H1 (cell line): ENCODE data around the gene DHCR24.

Experiments used
- ATF3 ChIP-seq: IDR thresholded peaks from 2 replicates; pipeline ENCODE4 v1.6.1; 2011; ENCODE audit warnings: low read depth, mild to moderate bottlenecking, low read length; ENCODE audit not compliant: insufficient read depth
- CEBPB ChIP-seq: IDR thresholded peaks from 2 replicates; pipeline ENCODE4 v1.6.1; 2012; ENCODE audit warnings: low read depth, low read length
- CREB1 ChIP-seq: IDR thresholded peaks from 2 replicates; pipeline ENCODE4 v1.6.1; 2012; ENCODE audit warnings: inconsistent platforms
- CTCF ChIP-seq, 3 experiments: IDR thresholded peaks; 1 replicate in 2 of 3; 2 replicates in 1 of 3; pipeline versions ENCODE4 v1.5.1 to v1.6.1; 2011; ENCODE audit warnings: low read length in 3 of 3, mild to moderate bottlenecking in 3 of 3, inconsistent platforms in 2 of 3, low read depth in 1 of 3, moderate library complexity in 1 of 3; ENCODE audit not compliant: insufficient read depth in 1 of 3; ENCODE audit errors: control extremely low read depth in 1 of 3
- MAFK ChIP-seq: IDR thresholded peaks from 2 replicates; pipeline ENCODE4 v1.6.1; 2012; ENCODE audit warnings: low read depth, mild to moderate bottlenecking, improper control_type of control experiment, low read length
- POLR2A ChIP-seq, 2 experiments: IDR thresholded peaks; 1 replicate in 1 of 2; 2 replicates in 1 of 2; pipeline ENCODE4 v1.6.1; 2011; ENCODE audit warnings: low read depth in 2 of 2, low read length in 2 of 2, mild to moderate bottlenecking in 2 of 2; ENCODE audit errors: control extremely low read depth in 1 of 2
- POLR2AphosphoS5 ChIP-seq: IDR thresholded peaks from 2 replicates; pipeline ENCODE4 v1.6.1; 2011; ENCODE audit warnings: low read depth, low read length
- RXRA ChIP-seq: IDR thresholded peaks from 2 replicates; pipeline ENCODE4 v1.6.1; 2011; ENCODE audit warnings: low read depth, mild to moderate bottlenecking, low read length, moderate library complexity; ENCODE audit not compliant: insufficient read depth
- SIN3A ChIP-seq, 2 experiments: IDR thresholded peaks in 1 of 2; conservative IDR thresholded peaks in 1 of 2; 2 replicates each; pipeline ENCODE4 v1.6.1; 2011 to 2012; ENCODE audit warnings: low read length in 2 of 2, improper control_type of control experiment in 1 of 2, low read depth in 1 of 2, mild to moderate bottlenecking in 1 of 2
- SP1 ChIP-seq: IDR thresholded peaks from 2 replicates; pipeline ENCODE4 v1.6.1; 2011; ENCODE audit warnings: low read depth, low read length
- TAF1 ChIP-seq: IDR thresholded peaks from 2 replicates; pipeline ENCODE4 v1.6.1; 2011; ENCODE audit warnings: mild to moderate bottlenecking, low read depth, low read length
- TEAD4 ChIP-seq: IDR thresholded peaks from 2 replicates; pipeline ENCODE4 v1.6.1; 2012; ENCODE audit warnings: low read depth, low read length, inconsistent platforms, mixed read lengths
- YY1 ChIP-seq: IDR thresholded peaks from 2 replicates; pipeline ENCODE4 v1.6.1; 2011; ENCODE audit warnings: low read depth, mild to moderate bottlenecking, low read length

GRCh38 chr1:54842963-54843362 lies 44.0 kb downstream of the DHCR24 start:
- TF ChIP-seq SP1 (no peak), POLR2A (IDR thresholded peaks at IDR 0.05; ENCODE audit: control extremely low read depth in 1 of 2, low read depth in 2 of 2, low read length in 2 of 2) (no peak), CTCF (IDR thresholded peaks at IDR 0.05; ENCODE audit: control extremely low read depth in 1 of 3, insufficient read depth in 1 of 3, low read depth in 1 of 3, low read length in 3 of 3) (no peak), TAF1 (no peak), CREB1 (no peak), RXRA (no peak), ATF3 (no peak), YY1 (no peak), MAFK (no peak), SIN3A (conservative IDR thresholded peaks at IDR 0.05 in 1 of 2, IDR thresholded peaks at IDR 0.05 in 1 of 2; ENCODE audit: low read depth in 1 of 2, low read length in 2 of 2) (no peak), TEAD4 (no peak), POLR2AphosphoS5 (no peak), CEBPB (no peak)
